Activated naive CD4-positive, alpha-beta T cell treated with anti-CD3 and anti-CD28 coated beads, Interleukin-2, amount 10 ng/mL, durations not matched to agents 7 days and 5 days (primary cell): ENCODE data around the gene NF2.

Experiments
- CTCF ChIA-PET: fragments of 350-600 bp; sonication (Branson Sonifier 250); formaldehyde crosslinking; loops from one replicate; lab custom pipeline; 2021; ENCODE audit warnings: antibody characterized with exemption; lab: Charles Lee
- DNase-seq: peaks from one replicate; pipeline ENCODE4 v3.0.0-alpha.2; 2020
- H3K27ac Mint-ChIP-seq: one replicate; pipeline ENCODE4 v1.8.0; 2021; ENCODE audit warnings: mild to moderate bottlenecking, moderate library complexity, mixed read lengths
- H3K27me3 Mint-ChIP-seq: one replicate; pipeline ENCODE4 v1.8.0; 2021; ENCODE audit warnings: mild to moderate bottlenecking, mixed read lengths
- H3K36me3 Mint-ChIP-seq: one replicate; pipeline ENCODE4 v1.8.0; 2021; ENCODE audit warnings: mixed read lengths
- H3K4me1 Mint-ChIP-seq: one replicate; pipeline ENCODE4 v1.8.0; 2021; ENCODE audit warnings: mixed read lengths
- H3K4me3 Mint-ChIP-seq: one replicate; pipeline ENCODE4 v1.8.0; 2021; ENCODE audit warnings: mild to moderate bottlenecking, moderate library complexity, mixed read lengths
- H3K9me3 Mint-ChIP-seq: one replicate; pipeline ENCODE4 v1.8.0; 2021; ENCODE audit warnings: mixed read lengths

The NF2 gene

DNA sequence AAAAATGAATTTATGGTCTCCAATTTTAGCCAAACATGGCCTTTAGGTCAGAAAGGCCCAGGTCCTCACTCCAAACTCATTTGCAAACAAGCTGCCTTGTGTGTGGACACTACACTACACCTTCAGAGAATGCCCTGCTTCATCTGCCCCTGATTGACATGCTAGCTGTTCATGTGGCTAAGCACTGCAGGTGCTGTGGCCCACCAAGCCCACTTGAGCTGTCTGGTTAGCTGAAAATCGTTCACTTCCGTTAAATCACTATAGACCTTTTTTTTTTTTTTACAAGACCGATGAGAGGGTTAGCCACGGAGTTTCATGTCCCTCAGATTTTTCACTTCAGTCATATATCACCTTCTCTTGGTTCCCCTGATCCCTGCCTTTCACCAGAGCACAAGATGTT, 39.3 kb downstream of the NF2 start:
- DNase-seq, result no peak
- H3K36me3 Mint-ChIP-seq, result peaks cover 31% of the 10 kb centered on the region
- no peak overlapping the region for H3K27ac Mint-ChIP-seq
- peaks cover 22% of the 10 kb centered on the region for H3K4me1 Mint-ChIP-seq
- CTCF ChIA-PET, result interaction anchor here (0.6 to 2.1 kb wide), 2 partner anchors 17 to 209 kb away, joined by 3 to 4 read pairs; no protein-coding TSS in a partner anchor
- no peak overlapping the region for H3K4me3 Mint-ChIP-seq
- no peaks in the 10 kb centered on the region for H3K27me3 Mint-ChIP-seq
- no peaks in the 10 kb centered on the region for H3K9me3 Mint-ChIP-seq

DNA sequence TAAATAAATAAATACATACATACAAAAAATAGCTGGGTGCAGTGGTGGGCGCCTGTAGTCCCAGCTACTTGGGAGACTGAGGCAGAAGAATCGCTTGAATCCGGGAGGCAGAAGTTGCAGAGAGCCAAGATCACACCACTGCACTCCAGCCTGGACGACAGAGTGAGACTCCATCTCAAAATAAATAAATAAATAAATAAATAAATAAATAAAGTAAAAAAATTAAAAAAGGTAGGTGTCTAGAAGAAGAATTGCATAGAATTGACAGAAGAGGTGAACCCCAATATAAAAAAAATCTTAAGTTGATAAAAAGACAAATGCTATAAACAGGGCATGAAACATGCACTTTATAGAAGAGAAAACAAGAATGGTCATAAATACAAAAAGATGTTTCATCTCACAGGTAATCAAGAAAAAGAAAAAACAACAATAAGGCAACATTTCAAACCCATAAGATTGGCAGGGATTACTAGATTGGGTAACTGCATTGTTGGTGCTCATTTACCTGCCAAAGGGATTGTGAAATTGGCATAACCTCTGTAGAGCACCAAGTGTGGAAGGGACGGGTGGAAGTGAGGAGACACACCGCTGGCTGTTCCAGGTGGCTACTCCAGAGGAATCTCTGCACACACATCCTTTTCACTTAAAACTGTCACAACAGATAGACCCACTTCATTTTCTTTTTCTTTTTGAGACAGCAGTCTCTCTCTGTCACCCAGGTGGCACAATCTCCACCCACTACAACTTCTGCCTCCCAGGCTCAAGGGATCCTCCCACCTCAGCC, 44.7 kb downstream of the NF2 start:
- CTCF ChIA-PET, result no interaction called here
- Mint-ChIP-seq H3K9me3 (no peaks in the 10 kb centered on the region), H3K36me3 (peaks cover 17% of the 10 kb centered on the region), H3K27me3 (no peaks in the 10 kb centered on the region), H3K27ac (no peak overlapping the region), H3K4me1 (no peaks in the 10 kb centered on the region), H3K4me3 (no peak overlapping the region)
- DNase-seq, result no peak

DNA sequence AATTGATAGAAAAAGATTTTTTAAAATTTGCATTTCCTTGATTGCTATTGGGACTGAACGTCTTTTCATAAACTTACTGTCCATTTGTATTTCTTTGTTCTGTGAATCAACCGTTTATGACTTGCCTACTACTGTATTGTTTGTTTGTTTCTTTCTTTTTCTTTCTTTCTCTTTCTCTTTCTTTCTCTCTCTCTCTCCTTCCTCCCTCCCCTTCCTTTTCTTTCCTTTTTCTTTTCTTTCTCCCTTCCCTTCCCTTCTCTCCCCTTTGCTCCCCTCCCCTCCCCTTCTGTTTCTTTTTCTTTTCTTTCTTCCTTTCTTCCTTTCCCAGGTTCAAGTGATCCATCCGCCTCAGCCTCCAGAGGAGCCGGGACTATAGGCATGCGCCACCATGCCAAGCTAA, 46.9 kb downstream of the NF2 start:
- no peaks in the 10 kb centered on the region for H3K27me3 Mint-ChIP-seq
- CTCF ChIA-PET, result no interaction called here
- DNase-seq, result no peak
- no peaks in the 10 kb centered on the region for H3K9me3 Mint-ChIP-seq
- no peak overlapping the region for H3K4me3 Mint-ChIP-seq
- no peak overlapping the region for H3K27ac Mint-ChIP-seq
- peaks cover 13% of the 10 kb centered on the region for H3K36me3 Mint-ChIP-seq
- H3K4me1 Mint-ChIP-seq, result no peaks in the 10 kb centered on the region

DNA sequence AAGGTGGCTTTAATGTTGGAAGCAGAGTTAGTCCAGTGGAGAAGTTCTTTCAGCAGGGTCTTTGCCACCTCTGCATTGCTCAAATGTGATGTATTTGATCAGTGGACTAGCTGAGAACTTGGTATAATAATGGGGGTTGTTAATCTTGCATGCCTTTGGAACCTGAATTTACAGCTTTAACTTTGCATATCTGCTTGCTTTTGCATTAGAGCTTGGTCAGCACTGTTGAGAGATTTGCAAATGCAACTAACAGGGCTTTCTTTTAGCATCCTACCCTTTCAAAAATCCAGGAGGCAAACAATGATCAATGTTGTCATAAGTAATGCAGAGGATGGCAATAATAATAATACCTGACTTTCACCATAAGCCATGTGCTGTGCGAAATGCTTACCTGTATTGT, 48.2 kb downstream of the NF2 start:
- Mint-ChIP-seq H3K36me3 (peaks cover 15% of the 10 kb centered on the region), H3K4me1 (no peaks in the 10 kb centered on the region), H3K27ac (no peak overlapping the region), H3K27me3 (no peaks in the 10 kb centered on the region), H3K4me3 (no peak overlapping the region), H3K9me3 (no peaks in the 10 kb centered on the region)
- CTCF ChIA-PET, result no interaction called here
- DNase-seq, result no peak

DNA sequence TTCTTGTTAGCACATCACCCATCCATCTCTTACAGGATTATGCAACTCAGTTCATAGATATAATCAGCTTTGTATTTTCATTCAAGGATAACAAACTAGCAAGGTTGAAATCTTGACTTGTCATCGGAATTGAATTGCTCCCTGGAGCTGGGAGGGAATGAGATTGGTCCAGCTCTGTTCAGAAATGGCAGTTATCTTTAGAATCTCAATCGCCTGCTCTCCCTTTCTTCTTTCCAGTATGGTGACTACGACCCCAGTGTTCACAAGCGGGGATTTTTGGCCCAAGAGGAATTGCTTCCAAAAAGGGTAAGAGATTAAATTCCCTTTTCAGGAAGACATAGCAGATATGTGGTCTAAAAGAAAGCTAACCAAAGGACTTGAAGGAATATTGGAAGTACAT, 51.0 kb downstream of the NF2 start:
- H3K4me3 Mint-ChIP-seq, result no peak overlapping the region
- no peaks in the 10 kb centered on the region for H3K4me1 Mint-ChIP-seq
- H3K36me3 Mint-ChIP-seq, result peaks cover 20% of the 10 kb centered on the region
- no peaks in the 10 kb centered on the region for H3K9me3 Mint-ChIP-seq
- no peak for DNase-seq
- no peak overlapping the region for H3K27ac Mint-ChIP-seq
- CTCF ChIA-PET, result interaction anchor here (0.9 to 1.0 kb wide), 2 partner anchors 10 to 18 kb away, joined by 3 to 4 read pairs; no protein-coding TSS in a partner anchor
- no peaks in the 10 kb centered on the region for H3K27me3 Mint-ChIP-seq

DNA sequence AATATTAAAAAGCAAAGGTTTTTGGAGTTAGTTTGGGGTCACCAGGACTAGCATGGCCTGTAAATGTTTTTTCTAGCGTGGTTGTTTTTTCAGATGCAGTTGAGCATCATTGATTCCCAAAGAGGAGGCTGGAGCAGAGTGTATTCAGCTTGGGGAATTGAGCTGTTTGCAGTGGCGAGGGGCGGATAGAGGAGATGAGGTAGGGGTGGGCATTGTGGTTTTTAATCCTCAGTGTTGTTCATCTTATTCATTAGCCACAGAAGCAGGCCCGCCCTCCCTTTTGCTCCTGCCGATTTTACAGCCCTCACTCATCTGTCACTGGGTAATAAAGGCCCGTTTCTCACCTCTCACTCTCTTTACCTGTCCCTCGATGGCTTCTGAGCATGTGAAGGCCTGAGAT, 51.4 kb downstream of the NF2 start:
- Mint-ChIP-seq H3K27ac (no peak overlapping the region), H3K36me3 (peaks cover 21% of the 10 kb centered on the region), H3K4me1 (no peaks in the 10 kb centered on the region), H3K9me3 (no peaks in the 10 kb centered on the region), H3K4me3 (no peak overlapping the region), H3K27me3 (no peaks in the 10 kb centered on the region)
- CTCF ChIA-PET, result interaction anchor here (0.9 to 1.6 kb wide), 4 partner anchors 10 to 350 kb away, joined by 3 to 4 read pairs (median 4); no protein-coding TSS in a partner anchor
- no peak for DNase-seq

DNA sequence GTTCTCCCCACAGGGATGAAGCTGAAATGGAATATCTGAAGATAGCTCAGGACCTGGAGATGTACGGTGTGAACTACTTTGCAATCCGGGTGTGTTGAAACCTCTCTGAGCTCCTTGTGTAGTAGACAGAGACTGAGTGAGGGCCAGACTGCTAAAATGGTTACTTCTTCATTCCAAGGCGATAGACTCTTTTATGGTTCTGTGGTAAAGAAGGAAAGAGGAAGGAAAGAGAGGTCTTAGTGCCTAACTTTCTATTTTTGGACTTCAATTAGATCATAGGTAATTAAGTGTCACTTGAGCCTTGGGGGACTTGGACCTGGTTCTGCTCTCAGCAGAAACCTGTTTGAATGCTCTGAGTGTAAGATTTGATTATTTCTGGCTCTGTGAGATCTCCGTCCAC, 54.7 kb downstream of the NF2 start:
- Mint-ChIP-seq H3K4me3 (no peak overlapping the region), H3K27ac (no peak overlapping the region), H3K27me3 (no peaks in the 10 kb centered on the region), H3K9me3 (no peaks in the 10 kb centered on the region), H3K36me3 (peaks cover 25% of the 10 kb centered on the region), H3K4me1 (no peaks in the 10 kb centered on the region)
- CTCF ChIA-PET, result no interaction called here
- no peak for DNase-seq

DNA sequence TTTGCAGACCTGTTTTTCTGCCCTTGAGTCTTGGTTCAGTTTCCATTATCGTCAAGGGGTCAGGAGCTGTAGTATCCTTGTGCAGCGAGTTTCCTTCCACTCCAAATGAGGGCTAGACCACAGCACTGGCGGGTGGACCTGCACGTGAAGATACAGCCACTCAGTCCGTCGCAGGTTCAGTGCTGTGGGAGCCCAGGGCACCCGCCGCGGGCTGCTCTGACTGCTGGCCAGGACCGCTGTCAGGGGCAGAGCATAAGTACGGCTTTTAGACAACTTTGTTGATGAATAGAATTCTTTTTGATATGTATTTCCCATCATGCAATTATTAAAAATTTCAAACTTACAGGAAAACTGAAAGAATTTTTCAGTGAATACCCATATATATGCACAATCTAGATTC, 56.6 kb downstream of the NF2 start:
- H3K4me1 Mint-ChIP-seq, result no peaks in the 10 kb centered on the region
- no peak overlapping the region for H3K4me3 Mint-ChIP-seq
- no peak for DNase-seq
- CTCF ChIA-PET, result interaction anchor here (1.2 to 1.5 kb wide), 2 partner anchors 34 to 35 kb away, joined by 3 read pairs; no protein-coding TSS in a partner anchor
- no peaks in the 10 kb centered on the region for H3K27me3 Mint-ChIP-seq
- peaks cover 32% of the 10 kb centered on the region for H3K36me3 Mint-ChIP-seq
- H3K9me3 Mint-ChIP-seq, result no peaks in the 10 kb centered on the region
- H3K27ac Mint-ChIP-seq, result no peak overlapping the region

DNA sequence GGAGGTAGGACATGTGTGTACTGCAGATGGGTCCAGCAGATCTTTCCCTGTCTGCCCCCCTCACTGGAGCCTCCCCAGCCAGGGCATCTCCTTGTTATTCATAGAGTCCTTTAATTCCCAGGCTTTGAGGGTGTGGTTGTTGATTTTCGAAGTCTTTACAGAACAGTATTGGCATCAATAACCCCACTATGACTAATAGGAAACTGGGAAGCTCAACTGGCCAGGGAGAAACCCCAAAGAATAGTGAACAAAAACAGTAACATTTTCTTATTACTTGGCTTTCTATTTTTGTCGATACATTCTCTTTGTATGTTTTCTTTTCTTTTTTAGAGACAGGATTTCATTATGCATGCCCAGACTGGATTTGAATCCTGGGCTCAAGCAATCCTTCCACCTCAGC, 57.9 kb downstream of the NF2 start:
- no peak for DNase-seq
- Mint-ChIP-seq H3K4me3 (no peak overlapping the region), H3K27ac (no peak overlapping the region), H3K9me3 (no peaks in the 10 kb centered on the region), H3K4me1 (no peaks in the 10 kb centered on the region), H3K36me3 (peaks cover 28% of the 10 kb centered on the region), H3K27me3 (no peaks in the 10 kb centered on the region)
- CTCF ChIA-PET, result interaction anchor here (1.2 to 1.5 kb wide), 2 partner anchors 35 to 36 kb away, joined by 3 read pairs; no protein-coding TSS in a partner anchor

DNA sequence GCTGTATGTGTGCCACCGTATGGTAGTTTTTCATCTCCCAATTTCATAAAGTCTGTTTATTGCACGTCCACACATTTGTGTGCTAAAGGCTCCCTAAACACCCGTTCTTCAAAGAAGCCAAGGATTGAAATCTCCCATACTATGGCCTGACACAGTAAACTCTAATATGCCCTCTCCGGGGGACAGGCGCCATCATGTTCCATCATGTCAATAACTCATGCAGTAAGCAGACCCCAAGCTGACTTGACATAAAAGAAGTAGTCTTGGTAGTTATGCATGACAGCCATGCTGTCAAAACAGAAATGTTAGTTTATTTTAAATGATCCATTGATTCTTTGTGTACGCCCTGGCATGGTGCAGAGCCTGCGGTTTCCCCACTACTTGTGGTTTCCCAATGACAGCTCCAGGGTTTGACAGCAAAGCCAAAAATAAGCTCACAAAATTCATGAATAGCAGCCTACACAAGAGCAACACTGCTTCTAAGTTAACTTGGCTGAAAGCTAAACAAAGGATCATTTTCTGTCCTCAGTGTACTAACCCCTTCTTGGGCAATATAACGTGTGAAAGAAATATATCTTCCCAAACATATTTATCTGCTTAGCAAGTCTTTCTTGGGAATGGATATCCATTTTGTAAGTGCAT, 59.9 kb downstream of the NF2 start:
- H3K4me3 Mint-ChIP-seq, result no peak overlapping the region
- CTCF ChIA-PET, result interaction anchor here (1.4 kb wide), 1 partner anchor 37 kb away, joined by 4 read pairs; no protein-coding TSS in a partner anchor
- no peaks in the 10 kb centered on the region for H3K4me1 Mint-ChIP-seq
- H3K36me3 Mint-ChIP-seq, result peaks cover 26% of the 10 kb centered on the region
- H3K27ac Mint-ChIP-seq, result peak overlapping the region; percentile 19
- no peak for DNase-seq
- H3K9me3 Mint-ChIP-seq, result no peaks in the 10 kb centered on the region
- H3K27me3 Mint-ChIP-seq, result no peaks in the 10 kb centered on the region

DNA sequence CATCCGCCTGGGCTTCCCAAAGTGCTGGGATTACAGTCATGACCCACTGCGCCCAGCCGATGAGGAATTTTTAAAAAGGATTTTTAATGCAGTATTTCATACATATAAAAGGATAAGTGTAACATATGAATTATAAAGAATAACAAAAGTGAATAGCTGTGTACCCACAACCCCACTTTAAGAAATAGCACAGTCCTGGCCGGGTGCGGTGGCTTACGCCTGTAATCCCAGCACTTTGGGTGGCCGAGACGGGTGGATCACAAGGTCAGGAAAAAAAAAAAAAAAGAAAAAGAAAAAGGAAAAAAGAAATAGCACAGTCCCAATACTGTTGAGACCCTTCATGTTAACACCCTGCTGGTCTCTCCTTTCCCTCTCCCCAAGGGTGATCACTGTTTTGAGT, 62.1 kb downstream of the NF2 start:
- DNase-seq, result no peak
- Mint-ChIP-seq H3K27me3 (no peaks in the 10 kb centered on the region), H3K36me3 (peaks cover 25% of the 10 kb centered on the region), H3K4me3 (no peak overlapping the region), H3K4me1 (no peaks in the 10 kb centered on the region), H3K27ac (no peak overlapping the region), H3K9me3 (no peaks in the 10 kb centered on the region)
- CTCF ChIA-PET, result no interaction called here

DNA sequence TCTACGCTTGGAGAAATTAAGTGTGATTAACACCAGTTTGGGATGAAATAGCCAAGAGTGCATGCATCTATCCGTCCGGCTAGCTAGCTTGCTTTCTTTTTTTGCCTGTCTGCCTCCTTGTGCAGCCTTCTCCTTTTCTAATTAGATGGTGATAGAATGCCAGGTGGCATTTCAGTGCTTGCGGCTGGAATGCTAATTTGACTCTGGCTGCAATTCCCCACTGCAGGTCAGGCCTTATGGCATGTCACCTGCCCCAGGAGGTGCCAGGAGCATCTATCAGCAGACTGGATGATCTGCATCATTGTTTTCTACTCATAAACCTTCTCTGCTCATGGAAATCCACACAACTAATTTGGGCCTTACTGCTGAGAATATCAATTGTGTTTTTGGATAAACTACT, 65.2 kb downstream of the NF2 start:
- Mint-ChIP-seq H3K9me3 (no peaks in the 10 kb centered on the region), H3K27ac (no peak overlapping the region), H3K4me1 (no peaks in the 10 kb centered on the region), H3K27me3 (no peaks in the 10 kb centered on the region), H3K4me3 (no peak overlapping the region), H3K36me3 (peaks cover 25% of the 10 kb centered on the region)
- DNase-seq, result no peak
- CTCF ChIA-PET, result no interaction called here

DNA sequence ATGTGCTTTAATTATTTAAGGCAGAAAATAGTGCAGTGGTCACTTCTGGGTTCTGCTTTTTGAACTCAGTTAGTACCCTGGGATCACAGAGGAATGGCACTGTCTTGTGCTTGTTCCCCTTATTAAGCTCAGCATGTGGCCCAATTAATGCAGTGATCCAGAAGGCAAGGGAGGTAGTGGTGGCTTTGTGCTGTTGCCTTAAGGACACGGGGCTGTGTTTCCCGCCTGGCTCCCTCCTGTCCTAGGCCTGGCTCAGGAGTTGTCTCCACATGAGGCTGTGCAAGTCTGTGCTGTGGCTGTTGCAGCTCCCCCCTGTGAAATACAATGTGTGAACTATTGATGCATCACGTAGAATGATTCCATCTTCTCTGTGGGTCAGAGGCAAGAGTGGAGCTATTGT, 67.2 kb downstream of the NF2 start:
- Mint-ChIP-seq H3K36me3 (peaks cover 29% of the 10 kb centered on the region), H3K27ac (no peak overlapping the region), H3K27me3 (no peaks in the 10 kb centered on the region), H3K9me3 (no peaks in the 10 kb centered on the region), H3K4me3 (no peak overlapping the region), H3K4me1 (no peaks in the 10 kb centered on the region)
- no peak for DNase-seq
- CTCF ChIA-PET, result no interaction called here

DNA sequence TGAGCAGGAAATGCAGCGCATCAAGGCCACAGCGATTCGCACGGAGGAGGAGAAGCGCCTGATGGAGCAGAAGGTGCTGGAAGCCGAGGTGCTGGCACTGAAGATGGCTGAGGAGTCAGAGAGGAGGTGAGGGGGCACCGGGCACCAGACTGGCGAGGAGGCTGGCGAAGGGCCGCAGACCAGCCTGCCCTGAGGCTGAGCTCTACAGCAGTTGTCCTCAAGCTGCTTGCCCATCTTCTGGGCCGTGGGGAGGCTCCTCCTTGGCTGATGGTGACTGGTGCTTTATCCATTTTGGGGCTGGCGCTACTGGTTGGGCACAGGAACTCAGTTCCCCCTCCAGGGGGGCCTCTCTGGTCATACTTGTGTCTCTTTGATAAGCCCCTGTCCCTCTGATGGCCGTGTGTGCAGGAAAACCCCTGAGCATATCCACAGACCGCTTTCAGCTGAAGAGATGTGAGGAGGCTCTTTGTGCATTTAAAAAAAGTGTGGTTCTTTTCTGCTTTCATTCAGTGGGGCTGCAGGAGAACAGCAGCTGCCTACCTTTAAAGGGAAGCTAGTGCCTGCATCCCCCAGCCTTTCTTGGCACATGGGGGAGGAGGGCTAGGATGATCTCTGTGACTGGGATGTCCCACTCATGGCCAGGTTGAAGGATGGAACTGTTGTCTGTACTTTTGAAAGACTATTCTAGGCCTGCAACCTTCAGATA, 70.1 kb downstream of the NF2 start:
- H3K9me3 Mint-ChIP-seq, result no peaks in the 10 kb centered on the region
- CTCF ChIA-PET, result no interaction called here
- DNase-seq, result no peak
- H3K27me3 Mint-ChIP-seq, result no peaks in the 10 kb centered on the region
- peak overlapping the region; percentile 26 for H3K27ac Mint-ChIP-seq
- H3K36me3 Mint-ChIP-seq, result peaks cover 39% of the 10 kb centered on the region
- no peak overlapping the region for H3K4me3 Mint-ChIP-seq
- H3K4me1 Mint-ChIP-seq, result no peaks in the 10 kb centered on the region
